GM19025 (cell line): ENCODE results near the gene DHRSX.
"Not testable (repeated sequence)": the region's sequence is repeated elsewhere in the genome, so short reads cannot be mapped to it uniquely, and the experiment has no call there.

Experiments
- ATAC-seq: cut with Tn5 transposase; IDR thresholded peaks from one replicate; pipeline ENCODE4 v1.9.1; 2021; ENCODE audit warnings: mild to moderate bottlenecking, low read depth, moderate library complexity; ENCODE audit not compliant: unreplicated experiment

The DHRSX gene

GRCh38 chrX:2520539-2520938 is 19.8 kb upstream of the DHRSX start:
- ATAC-seq = no peak

GRCh38 chrX:2519638-2520037 is 18.9 kb upstream of the DHRSX start:
- not testable (repeated sequence) for ATAC-seq

GRCh38 chrX:2517055-2517454 is 16.3 kb upstream of the DHRSX start:
- ATAC-seq = no peak

- ATAC-seq = no peak
Measured at GRCh38 chrX:2516623-2517022, 15.8 kb upstream of the DHRSX start.

- no peak for ATAC-seq
Measured at GRCh38 chrX:2514131-2514530, 13.4 kb upstream of the DHRSX start.

GRCh38 chrX:2513121-2513664 is 12.4 kb upstream of the DHRSX start:
- no peak for ATAC-seq

GRCh38 chrX:2512501-2512900 is 11.7 kb upstream of the DHRSX start:
- no peak for ATAC-seq

- no peak for ATAC-seq
Measured at GRCh38 chrX:2511326-2511725, 10.6 kb upstream of the DHRSX start.

- no peak for ATAC-seq
Measured at GRCh38 chrX:2508648-2509335, 8.0 kb upstream of the DHRSX start.

GRCh38 chrX:2507904-2508627 is 7.3 kb upstream of the DHRSX start:
- ATAC-seq = no peak

GRCh38 chrX:2507196-2507595 is 6.4 kb upstream of the DHRSX start:
- no peak for ATAC-seq

GRCh38 chrX:2505341-2505740 is 4.6 kb upstream of the DHRSX start:
- ATAC-seq = not testable (repeated sequence)

- ATAC-seq = no peak
Measured at GRCh38 chrX:2504706-2505332, 4.0 kb upstream of the DHRSX start.

GRCh38 chrX:2503591-2504500 is 3.1 kb upstream of the DHRSX start:
- no peak for ATAC-seq

- no peak for ATAC-seq
Measured at GRCh38 chrX:2502668-2503519, 2.1 kb upstream of the DHRSX start.

- ATAC-seq = no peak
Measured at GRCh38 chrX:2502120-2502667, 1.4 kb upstream of the DHRSX start.

- ATAC-seq = no peak
Measured at GRCh38 chrX:2501559-2502102, 855 bp upstream of the DHRSX start.

GRCh38 chrX:2500091-2500802 is 529 bp downstream of the DHRSX start:
- peak; percentile 45 for ATAC-seq
